ENCODE results near the gene DIDO1.
"Not testable (repeated sequence)": the region's sequence is repeated elsewhere in the genome, so short reads cannot be mapped to it uniquely, and the experiment has no call there.

The DIDO1 gene

GRCh38 chr20:62933966-62934365 lies 7.7 kb upstream of the DIDO1 start:
- peaks cover 13% of the 10 kb centered on the region for H3K36me3 Mint-ChIP-seq (ENCODE audit: low read depth)
- H3K4me3 Mint-ChIP-seq = no peak overlapping the region
- no peaks in the 10 kb centered on the region for H3K9me3 Mint-ChIP-seq
- H3K27me3 Mint-ChIP-seq (ENCODE audit: low read depth) = no peaks in the 10 kb centered on the region
- no peak overlapping the region for H3K27ac Mint-ChIP-seq
- H3K4me1 Mint-ChIP-seq (ENCODE audit: low read depth) = peaks cover 20% of the 10 kb centered on the region

- Mint-ChIP-seq H3K27ac (no peak overlapping the region), H3K27me3 (ENCODE audit: low read depth) (no peaks in the 10 kb centered on the region), H3K4me3 (no peak overlapping the region), H3K9me3 (no peaks in the 10 kb centered on the region), H3K36me3 (ENCODE audit: low read depth) (peaks cover 6% of the 10 kb centered on the region), H3K4me1 (ENCODE audit: low read depth) (peaks cover 34% of the 10 kb centered on the region)
Measured at GRCh38 chr20:62931464-62931863, 5.2 kb upstream of the DIDO1 start.

GRCh38 chr20:62929051-62929538 lies 2.8 kb upstream of the DIDO1 start:
- peaks cover 46% of the 10 kb centered on the region for H3K4me1 Mint-ChIP-seq (ENCODE audit: low read depth)
- H3K27ac Mint-ChIP-seq = peak overlapping the region; percentile 84
- peak overlapping the region; percentile 90 for H3K4me3 Mint-ChIP-seq
- peaks cover 6% of the 10 kb centered on the region for H3K36me3 Mint-ChIP-seq (ENCODE audit: low read depth)
- no peaks in the 10 kb centered on the region for H3K27me3 Mint-ChIP-seq (ENCODE audit: low read depth)
- no peaks in the 10 kb centered on the region for H3K9me3 Mint-ChIP-seq

DNA sequence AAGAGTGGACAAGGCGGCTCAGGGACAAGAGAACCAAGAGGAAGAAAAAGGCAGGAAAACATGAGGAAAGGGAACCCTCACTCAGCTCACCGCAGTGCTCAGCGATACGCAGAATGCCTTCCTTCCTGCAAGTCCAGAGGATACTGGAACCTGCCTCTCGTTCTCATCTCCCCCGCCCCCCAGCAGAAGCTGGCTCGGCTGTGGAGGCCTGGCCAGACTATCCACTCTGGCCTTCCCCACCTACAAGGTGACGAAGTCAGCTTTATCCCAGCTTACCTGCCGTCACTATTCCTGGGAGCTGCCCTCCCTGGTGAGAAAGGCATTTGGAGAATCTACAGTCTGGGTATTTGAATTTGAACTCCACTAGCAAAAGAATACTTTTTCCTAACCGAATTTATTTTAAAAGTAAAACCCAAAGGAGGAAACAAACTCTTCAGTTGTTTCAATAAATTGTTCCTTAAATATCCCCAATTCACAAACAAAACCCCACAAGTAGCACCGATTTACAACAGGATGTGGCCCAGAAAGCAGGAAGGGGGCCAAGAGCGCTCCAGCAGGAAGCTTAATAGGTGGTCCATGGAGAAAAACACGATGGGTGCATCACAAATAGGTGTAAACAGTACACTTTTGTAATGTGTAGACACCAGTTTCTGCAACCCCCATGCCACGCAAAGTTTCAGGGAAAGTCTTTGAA lies 2.1 kb upstream of the DIDO1 start:
- Mint-ChIP-seq H3K4me1 (ENCODE audit: low read depth) (peaks cover 49% of the 10 kb centered on the region), H3K36me3 (ENCODE audit: low read depth) (peaks cover 5% of the 10 kb centered on the region), H3K27ac (peak overlapping the region; percentile 84), H3K4me3 (peak overlapping the region; percentile 90), H3K9me3 (no peaks in the 10 kb centered on the region), H3K27me3 (ENCODE audit: low read depth) (no peaks in the 10 kb centered on the region)

DNA sequence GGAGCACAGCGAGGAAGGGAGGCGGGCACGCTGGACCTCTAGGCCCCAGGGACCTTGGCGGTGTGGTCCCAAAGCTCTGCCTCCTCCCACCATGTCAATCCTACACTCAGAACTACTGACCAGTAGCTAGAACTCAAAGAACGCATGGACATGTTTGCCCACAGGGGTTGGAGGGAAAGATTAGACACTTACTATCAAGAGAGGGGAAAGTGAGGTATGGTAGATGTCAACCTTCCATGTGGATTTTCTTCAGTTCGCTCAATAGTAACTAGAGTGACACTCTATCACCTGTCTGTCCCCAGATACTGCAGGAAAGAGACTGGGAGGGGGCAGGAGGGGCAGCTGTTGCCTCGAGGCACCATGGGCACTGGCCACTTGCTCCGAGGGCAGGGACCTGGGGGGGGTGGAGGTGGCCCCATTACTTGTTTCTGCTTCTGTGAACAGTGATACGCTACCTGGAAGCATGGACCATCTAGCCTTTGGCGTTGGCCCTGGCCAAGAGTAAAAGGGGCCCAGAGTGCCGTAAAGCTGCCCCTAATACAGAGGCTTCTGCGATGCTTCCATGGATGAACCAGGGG lies 912 bp upstream of the DIDO1 start:
- Mint-ChIP-seq H3K9me3 (no peaks in the 10 kb centered on the region), H3K4me1 (ENCODE audit: low read depth) (peaks cover 51% of the 10 kb centered on the region), H3K27ac (peak overlapping the region; percentile 88), H3K27me3 (ENCODE audit: low read depth) (no peaks in the 10 kb centered on the region), H3K4me3 (peak overlapping the region; percentile 93), H3K36me3 (ENCODE audit: low read depth) (peaks cover 6% of the 10 kb centered on the region)

DNA sequence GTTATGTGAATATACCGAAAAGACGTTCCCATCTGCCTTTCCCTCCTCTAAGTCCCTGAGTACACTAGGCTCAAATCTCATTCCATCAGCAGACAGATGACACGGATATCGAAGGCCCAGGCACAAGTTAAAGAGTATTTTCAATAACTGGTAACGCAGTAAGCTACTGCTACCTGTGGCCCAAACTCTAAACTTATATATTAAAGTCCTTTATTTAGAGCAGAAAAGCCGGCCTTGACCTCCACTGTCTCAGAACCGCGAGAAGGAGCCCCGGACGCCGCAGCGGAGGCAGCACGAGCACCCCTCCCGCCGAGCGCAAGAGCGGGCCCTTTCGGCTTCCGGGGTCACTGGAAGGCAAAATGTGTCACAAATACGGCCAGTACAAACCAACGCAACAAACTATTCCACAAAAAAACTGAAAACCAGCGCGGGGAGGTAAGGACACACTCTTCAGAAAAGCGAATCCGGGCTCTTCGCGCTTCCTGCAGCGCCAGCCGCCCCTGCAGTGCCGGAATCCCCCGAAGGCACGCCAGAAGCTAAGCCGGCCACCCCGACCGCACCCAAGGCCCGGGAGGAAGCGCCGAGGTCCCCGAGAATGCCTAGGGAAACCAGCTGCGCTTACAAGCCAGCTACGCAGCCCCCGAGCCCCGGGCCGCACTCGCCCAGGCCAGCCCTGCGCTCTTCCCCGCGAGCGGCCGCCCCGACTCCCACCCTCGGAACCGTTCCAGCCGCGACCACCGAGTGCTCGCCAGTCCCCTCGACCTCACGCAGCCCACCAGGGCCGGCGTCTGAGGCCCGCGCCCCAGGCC lies 681 bp downstream of the DIDO1 start:
- peaks cover 7% of the 10 kb centered on the region for H3K36me3 Mint-ChIP-seq (ENCODE audit: low read depth)
- H3K27me3 Mint-ChIP-seq (ENCODE audit: low read depth) = no peaks in the 10 kb centered on the region
- H3K27ac Mint-ChIP-seq = peak overlapping the region; percentile 92
- H3K4me1 Mint-ChIP-seq (ENCODE audit: low read depth) = peaks cover 55% of the 10 kb centered on the region
- no peaks in the 10 kb centered on the region for H3K9me3 Mint-ChIP-seq
- H3K4me3 Mint-ChIP-seq = peak overlapping the region; percentile 93

DNA sequence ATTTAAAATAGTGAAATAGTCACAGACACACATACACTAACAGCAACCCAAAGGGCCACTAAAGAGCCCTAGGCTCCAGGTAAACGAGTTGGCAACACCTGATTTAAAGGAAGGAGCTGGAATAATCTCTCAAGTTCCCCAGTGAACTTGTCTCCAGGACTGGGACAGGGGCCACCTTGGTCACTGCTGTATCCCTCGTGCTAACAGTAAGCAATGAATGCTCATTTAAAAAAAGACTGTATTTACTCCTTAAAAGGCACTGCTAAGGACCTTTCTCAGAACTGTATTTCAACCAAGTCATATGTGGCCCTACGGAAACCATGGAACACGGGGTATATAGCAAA lies 1.3 kb downstream of the DIDO1 start:
- H3K27ac Mint-ChIP-seq = peak overlapping the region; percentile 92
- H3K27me3 Mint-ChIP-seq (ENCODE audit: low read depth) = no peaks in the 10 kb centered on the region
- peaks cover 9% of the 10 kb centered on the region for H3K36me3 Mint-ChIP-seq (ENCODE audit: low read depth)
- peaks cover 55% of the 10 kb centered on the region for H3K4me1 Mint-ChIP-seq (ENCODE audit: low read depth)
- no peaks in the 10 kb centered on the region for H3K9me3 Mint-ChIP-seq
- H3K4me3 Mint-ChIP-seq = peak overlapping the region; percentile 93

DNA sequence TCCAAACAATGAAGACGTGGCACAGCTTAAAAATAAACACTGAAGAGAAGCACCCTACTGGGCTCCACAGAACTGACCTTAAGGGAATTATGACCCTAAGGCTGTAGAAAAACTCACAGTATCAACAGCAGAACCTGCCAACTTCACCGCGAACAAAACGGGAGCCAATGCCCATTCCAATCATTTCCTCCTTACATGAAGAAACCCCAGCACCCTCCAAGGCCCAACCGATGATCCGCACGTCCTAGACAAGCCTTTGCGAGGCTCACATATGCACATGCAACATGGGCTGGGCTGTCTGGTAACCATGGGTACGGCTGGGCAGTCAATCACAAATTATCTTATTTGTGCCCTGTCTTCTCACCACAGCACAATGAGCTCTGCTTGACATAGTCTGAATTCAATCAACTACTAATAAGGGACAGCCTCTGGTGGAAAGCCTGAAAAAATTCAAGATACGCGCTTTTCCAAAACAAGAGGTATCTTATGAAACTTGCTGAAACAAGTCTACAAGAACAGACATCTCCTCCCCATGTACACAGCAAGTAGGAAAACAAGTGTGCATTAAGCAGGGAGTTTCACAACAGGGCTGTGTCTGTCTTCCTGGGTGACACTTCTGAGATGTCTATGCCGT lies 1.7 kb downstream of the DIDO1 start:
- H3K4me1 Mint-ChIP-seq (ENCODE audit: low read depth) = peaks cover 56% of the 10 kb centered on the region
- peak overlapping the region; percentile 92 for H3K27ac Mint-ChIP-seq
- H3K27me3 Mint-ChIP-seq (ENCODE audit: low read depth) = no peaks in the 10 kb centered on the region
- no peaks in the 10 kb centered on the region for H3K9me3 Mint-ChIP-seq
- H3K4me3 Mint-ChIP-seq = peak overlapping the region; percentile 93
- peaks cover 9% of the 10 kb centered on the region for H3K36me3 Mint-ChIP-seq (ENCODE audit: low read depth)

DNA sequence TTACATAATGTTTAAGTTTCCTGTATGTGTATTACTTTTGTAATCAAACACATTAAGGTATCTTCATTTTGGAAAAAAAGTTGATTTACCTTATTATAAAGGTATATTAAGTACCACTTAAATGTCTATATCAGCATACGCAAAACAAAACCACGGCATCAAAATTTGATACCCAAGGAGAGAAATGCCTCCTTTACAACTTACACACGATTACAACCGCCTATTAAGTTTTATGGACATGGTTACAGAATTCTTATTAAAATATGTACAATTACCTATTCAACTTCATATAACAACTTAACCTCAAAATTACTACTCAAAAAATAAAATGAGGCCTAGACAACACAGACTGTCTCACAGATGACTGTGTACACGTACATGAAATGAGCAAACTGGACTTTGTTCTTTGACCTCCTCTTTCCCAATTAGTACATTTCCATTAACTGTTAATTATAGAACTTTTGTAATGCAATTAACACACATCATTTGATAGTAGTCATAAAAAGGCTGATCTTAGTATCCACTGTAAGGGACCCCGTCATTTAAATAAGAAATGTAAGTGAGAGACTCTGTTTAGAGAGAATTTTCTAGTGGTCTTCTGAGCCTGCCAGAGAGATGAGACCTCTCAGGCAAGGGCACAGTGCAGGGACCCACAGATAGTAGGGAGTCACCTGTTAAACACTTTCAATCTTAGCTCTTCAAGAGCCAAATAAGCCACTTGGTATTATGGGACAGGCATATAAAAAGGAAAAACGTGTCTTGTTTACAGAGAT lies 2.5 kb downstream of the DIDO1 start:
- Mint-ChIP-seq H3K27me3 (ENCODE audit: low read depth) (no peaks in the 10 kb centered on the region), H3K4me3 (peak overlapping the region; percentile 93), H3K9me3 (no peaks in the 10 kb centered on the region), H3K27ac (peak overlapping the region; percentile 92), H3K4me1 (ENCODE audit: low read depth) (peaks cover 61% of the 10 kb centered on the region), H3K36me3 (ENCODE audit: low read depth) (peaks cover 9% of the 10 kb centered on the region)

- peaks cover 63% of the 10 kb centered on the region for H3K4me1 Mint-ChIP-seq (ENCODE audit: low read depth)
- not testable (repeated sequence) for H3K9me3 Mint-ChIP-seq
Measured at GRCh38 chr20:62923059-62923668, 3.1 kb downstream of the DIDO1 start.

DNA sequence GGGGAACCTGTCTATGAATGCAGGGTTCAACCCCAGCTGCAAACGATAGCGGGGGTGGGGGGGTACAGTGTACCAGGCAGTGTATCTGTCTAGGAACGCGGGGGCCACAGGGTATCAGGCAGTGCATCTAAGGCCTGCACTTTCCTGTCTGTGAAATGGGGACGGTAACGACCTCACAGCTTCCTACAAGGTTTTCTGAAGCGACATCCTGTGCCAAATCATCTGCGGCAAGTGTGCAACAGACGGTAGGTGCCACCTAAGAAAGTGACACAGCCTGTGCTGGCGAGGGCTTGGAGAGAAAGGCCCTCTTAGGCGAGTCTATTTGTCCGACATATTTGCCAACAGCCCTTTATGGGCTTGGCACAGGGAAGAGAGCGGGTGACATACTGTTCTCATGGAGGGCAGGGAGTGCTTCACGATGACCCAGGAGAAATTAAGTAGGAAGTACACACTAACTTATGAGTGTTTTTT lies 3.8 kb downstream of the DIDO1 start:
- H3K4me3 Mint-ChIP-seq = peak overlapping the region; percentile 88
- H3K9me3 Mint-ChIP-seq = no peaks in the 10 kb centered on the region
- no peaks in the 10 kb centered on the region for H3K27me3 Mint-ChIP-seq (ENCODE audit: low read depth)
- H3K36me3 Mint-ChIP-seq (ENCODE audit: low read depth) = peaks cover 8% of the 10 kb centered on the region
- H3K27ac Mint-ChIP-seq = peak overlapping the region; percentile 95
- peaks cover 64% of the 10 kb centered on the region for H3K4me1 Mint-ChIP-seq (ENCODE audit: low read depth)

More at GRCh38 chr20:62923059-62923668, 3.1 kb downstream of the DIDO1 start:
- H3K36me3 Mint-ChIP-seq (ENCODE audit: low read depth); H3K27me3 Mint-ChIP-seq (ENCODE audit: low read depth); H3K4me3 Mint-ChIP-seq: not testable (repeated sequence)
- H3K27ac Mint-ChIP-seq = peak overlapping the region; percentile 95

DNA sequence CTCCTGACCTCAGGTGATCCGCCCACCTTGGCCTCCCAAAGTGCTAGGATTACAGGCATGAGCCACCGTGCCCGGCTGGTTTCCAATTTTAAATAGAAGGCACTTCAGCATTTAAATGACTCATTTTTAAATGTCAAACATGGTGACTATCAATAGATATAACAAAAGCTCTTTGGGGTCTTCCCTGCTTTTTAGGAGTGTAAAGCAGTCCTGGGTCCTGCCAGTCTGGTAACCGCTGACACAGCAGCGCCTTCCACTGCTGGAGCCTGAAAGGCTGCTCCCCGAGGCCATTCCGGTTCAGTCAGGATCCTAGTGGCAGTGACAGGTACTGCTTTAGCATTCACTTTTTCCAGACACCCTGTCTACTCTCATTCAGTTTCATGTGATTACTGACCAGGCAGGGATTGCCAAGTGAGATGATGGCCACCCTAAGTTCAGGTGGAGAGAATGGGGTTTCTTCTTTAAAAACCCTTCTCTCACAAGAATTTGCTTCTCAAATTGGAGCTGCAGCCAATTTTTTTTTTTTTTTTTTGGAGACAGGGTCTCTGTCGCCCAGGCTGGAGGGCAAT lies 5.1 kb downstream of the DIDO1 start:
- Mint-ChIP-seq H3K27ac (peak overlapping the region; percentile 75), H3K4me3 (peak overlapping the region; percentile 59), H3K4me1 (ENCODE audit: low read depth) (peaks cover 66% of the 10 kb centered on the region), H3K9me3 (no peaks in the 10 kb centered on the region), H3K27me3 (ENCODE audit: low read depth) (no peaks in the 10 kb centered on the region), H3K36me3 (ENCODE audit: low read depth) (peaks cover 8% of the 10 kb centered on the region)

GRCh38 chr20:62920039-62920645 lies 6.2 kb downstream of the DIDO1 start:
- Mint-ChIP-seq H3K27me3 (ENCODE audit: low read depth) (no peaks in the 10 kb centered on the region), H3K4me1 (ENCODE audit: low read depth) (peaks cover 69% of the 10 kb centered on the region), H3K27ac (peak overlapping the region; percentile 83), H3K36me3 (ENCODE audit: low read depth) (peaks cover 8% of the 10 kb centered on the region), H3K9me3 (no peaks in the 10 kb centered on the region), H3K4me3 (peak overlapping the region; percentile 25)
